NB4 (cell line): Measurements from ENCODE around the gene PDK2.
A peak's percentile ranks its signal among the peaks of the same experiment; 100 is the strongest.

Experiments
- MYC ChIP-seq: IDR thresholded peaks from 2 replicates; pipeline ENCODE4 v1.6.1; 2011; ENCODE audit warnings: low read depth, low read length
- POLR2A ChIP-seq: IDR thresholded peaks from 2 replicates; pipeline ENCODE4 v1.6.1; 2011; ENCODE audit warnings: mild to moderate bottlenecking; ENCODE audit not compliant: insufficient read length; ENCODE audit errors: extremely low read depth
- TF ChIP-seq, protein P1 (sequence below): IDR thresholded peaks from one replicate; pipeline ENCODE4 v1.5.1; 2012; ENCODE audit warnings: low read depth, low read length

- TF ChIP-seq, protein P1, sequence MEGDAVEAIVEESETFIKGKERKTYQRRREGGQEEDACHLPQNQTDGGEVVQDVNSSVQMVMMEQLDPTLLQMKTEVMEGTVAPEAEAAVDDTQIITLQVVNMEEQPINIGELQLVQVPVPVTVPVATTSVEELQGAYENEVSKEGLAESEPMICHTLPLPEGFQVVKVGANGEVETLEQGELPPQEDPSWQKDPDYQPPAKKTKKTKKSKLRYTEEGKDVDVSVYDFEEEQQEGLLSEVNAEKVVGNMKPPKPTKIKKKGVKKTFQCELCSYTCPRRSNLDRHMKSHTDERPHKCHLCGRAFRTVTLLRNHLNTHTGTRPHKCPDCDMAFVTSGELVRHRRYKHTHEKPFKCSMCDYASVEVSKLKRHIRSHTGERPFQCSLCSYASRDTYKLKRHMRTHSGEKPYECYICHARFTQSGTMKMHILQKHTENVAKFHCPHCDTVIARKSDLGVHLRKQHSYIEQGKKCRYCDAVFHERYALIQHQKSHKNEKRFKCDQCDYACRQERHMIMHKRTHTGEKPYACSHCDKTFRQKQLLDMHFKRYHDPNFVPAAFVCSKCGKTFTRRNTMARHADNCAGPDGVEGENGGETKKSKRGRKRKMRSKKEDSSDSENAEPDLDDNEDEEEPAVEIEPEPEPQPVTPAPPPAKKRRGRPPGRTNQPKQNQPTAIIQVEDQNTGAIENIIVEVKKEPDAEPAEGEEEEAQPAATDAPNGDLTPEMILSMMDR = peak; percentile 0
- TF ChIP-seq POLR2A = no peak
- TF ChIP-seq MYC = no peak
Observed at GRCh38 chr17:50146230-50146926, 51.2 kb downstream of the PDK2 start.
